Right renal cortex interstitium (tissue), 3 donors: ENCODE data around the gene YBX2. TPM values are rescaled to one million over a fixed set of nuclear protein-coding genes. Genes with fewer than 3 reads are reported as not detected.

Experiments
- DNase-seq, 3 donors: peaks; one replicate each; pipeline ENCODE4 v3.0.0-alpha.2; 2013; ENCODE audit warnings: low read depth in 3 of 3, low spot score in 2 of 3
- polyA plus RNA-seq, 3 donors: library from polyadenylated mRNA; unstranded; fragments of 120-200 nt; gene quantifications; one replicate each; pipeline ENCODE4 v1.2.1, GENCODE V29; 2013; ENCODE audit not compliant: insufficient read length in 3 of 3

YBX2 gene
- polyA plus RNA-seq, 3 donors, result 1.8 to 3.1 (median 2.8) TPM

GRCh38 chr17:7323731-7324437 lies 29.4 kb upstream of the YBX2 start:
- no peak for DNase-seq

- no peak for DNase-seq
These were observed 28.2 kb upstream of the YBX2 start for GRCh38 chr17:7322520-7323194.

GRCh38 chr17:7321466-7321865 lies 27.0 kb upstream of the YBX2 start:
- no peak for DNase-seq

GRCh38 chr17:7318121-7318860 lies 23.9 kb upstream of the YBX2 start:
- no peak for DNase-seq

GRCh38 chr17:7317161-7317803 lies 22.8 kb upstream of the YBX2 start:
- DNase-seq, result no peak

GRCh38 chr17:7315570-7316235 lies 21.3 kb upstream of the YBX2 start:
- no peak for DNase-seq

- DNase-seq, result no peak
These were observed 20.5 kb upstream of the YBX2 start, which contains the start of gene GPS2 for GRCh38 chr17:7314719-7315569. Gene GPS2, minus strand, starts transcription at chr17:7315360. Its CDS starts 308 bp downstream, at chr17:7315052.

- DNase-seq, result no peak
These were observed 19.7 kb upstream of the YBX2 start for GRCh38 chr17:7313890-7314718.

- DNase-seq, result no peak
These were observed 18.9 kb upstream of the YBX2 start for GRCh38 chr17:7313088-7313889.

- DNase-seq, result no peak
These were observed 18.1 kb upstream of the YBX2 start for GRCh38 chr17:7312432-7313087.

- no peak for DNase-seq
These were observed 16.8 kb upstream of the YBX2 start for GRCh38 chr17:7311110-7311705.

- DNase-seq, result no peak
These were observed 15.2 kb upstream of the YBX2 start for GRCh38 chr17:7309628-7310027.

GRCh38 chr17:7308625-7309433 lies 14.4 kb upstream of the YBX2 start:
- no peak for DNase-seq

- DNase-seq, result no peak
These were observed 13.5 kb upstream of the YBX2 start for GRCh38 chr17:7307686-7308624.
